HG03045 (cell line): Measurements from ENCODE around the gene RABL2B.

ENCODE experiments used
- ATAC-seq: cut with Tn5 transposase; IDR thresholded peaks from one replicate; pipeline ENCODE4 v1.9.1; 2021; ENCODE audit warnings: mild to moderate bottlenecking, moderate library complexity; ENCODE audit not compliant: unreplicated experiment

Gene RABL2B

DNA sequence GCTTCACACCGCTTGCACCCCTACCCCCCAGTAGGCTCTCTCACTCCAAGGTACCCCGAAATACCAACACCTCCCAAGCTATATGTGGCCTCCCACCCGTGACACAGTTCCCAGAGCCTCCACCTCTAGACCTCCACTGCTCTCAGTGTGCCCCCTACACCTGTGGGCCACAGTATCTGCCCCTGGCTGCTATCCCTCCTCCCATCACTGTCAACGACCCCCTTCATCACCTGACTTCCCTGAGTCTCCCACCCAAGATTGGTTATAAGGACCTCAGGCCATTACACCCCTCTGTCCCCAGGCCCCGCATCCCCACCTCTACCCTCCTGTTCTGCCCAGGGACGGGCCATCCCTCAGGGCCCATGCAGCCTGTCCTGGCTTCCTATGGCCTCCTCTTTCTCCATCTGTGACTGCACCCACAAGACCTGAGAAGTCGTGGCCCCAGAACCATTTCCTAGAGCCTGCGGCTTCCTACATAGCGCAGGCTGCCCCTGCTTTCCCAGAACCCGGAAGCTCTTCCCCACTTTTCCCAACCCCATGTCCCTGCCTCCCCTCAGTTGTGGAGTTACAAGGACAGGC is 44.7 kb downstream of the RABL2B start:
- no peak for ATAC-seq

DNA sequence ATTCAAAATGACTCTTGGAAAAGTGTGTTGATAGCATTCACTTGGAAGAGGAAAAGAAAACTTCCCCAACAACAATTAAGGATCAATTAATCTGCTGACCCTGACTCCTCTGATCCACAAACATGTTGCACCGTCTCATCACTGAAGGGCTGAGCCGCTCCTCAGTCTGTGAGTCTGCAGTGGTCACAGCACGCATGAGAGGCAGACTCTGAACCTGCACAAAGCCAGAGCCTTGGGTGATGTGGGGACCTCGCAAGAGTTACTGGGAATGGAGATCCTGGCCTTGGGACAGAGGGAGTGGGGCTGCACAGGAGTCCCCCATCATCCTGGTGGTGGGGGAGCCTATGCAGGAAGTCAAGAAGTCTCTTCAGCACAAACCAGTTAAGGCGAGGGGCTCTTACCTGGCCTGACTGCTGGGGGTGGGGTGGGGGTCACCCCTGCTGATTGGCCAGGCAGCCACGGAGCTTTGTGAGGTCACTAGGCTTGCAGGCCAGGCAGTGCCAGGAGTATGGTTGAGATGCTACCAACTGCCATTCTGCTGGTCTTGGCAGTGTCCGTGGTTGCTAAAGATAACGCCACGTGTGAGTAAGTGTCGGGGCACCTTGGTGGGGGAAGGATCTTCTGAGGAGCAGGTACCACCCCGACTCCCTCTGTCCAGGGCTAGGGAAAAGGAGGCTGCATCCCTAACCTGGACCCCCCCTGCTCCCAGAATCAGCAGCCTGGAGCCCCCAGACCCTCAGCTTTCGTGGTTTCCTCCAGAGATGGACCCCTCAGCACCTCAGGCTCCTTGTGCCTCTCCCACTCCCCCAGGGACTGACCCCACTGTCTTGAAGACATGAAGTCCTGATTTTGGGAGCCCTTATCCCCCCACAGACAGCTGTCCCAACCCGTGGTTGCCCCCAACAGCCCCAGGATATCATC is 45.4 kb downstream of the RABL2B start, which contains the start of gene ACR:
Gene ACR, plus strand, starts transcription at position 477 of the 921 bp plus-strand sequence. Its CDS starts 32 bp downstream, at position 509.
- ATAC-seq, result no peak

DNA sequence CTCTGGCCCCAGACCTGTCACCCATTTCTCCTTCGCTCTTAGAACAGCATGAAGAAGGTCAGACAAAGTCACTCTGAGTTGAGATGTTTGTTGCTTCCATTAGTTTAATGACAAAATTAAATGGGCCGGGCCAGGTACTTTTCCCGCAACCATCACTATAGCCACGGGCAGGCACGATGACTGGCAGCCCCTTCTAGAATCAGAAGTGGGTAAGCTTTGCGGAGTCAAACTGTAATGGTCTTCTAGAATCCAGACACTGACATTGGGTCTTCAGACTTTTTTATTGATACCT is 47.8 kb downstream of the RABL2B start:
- ATAC-seq, result no peak

DNA sequence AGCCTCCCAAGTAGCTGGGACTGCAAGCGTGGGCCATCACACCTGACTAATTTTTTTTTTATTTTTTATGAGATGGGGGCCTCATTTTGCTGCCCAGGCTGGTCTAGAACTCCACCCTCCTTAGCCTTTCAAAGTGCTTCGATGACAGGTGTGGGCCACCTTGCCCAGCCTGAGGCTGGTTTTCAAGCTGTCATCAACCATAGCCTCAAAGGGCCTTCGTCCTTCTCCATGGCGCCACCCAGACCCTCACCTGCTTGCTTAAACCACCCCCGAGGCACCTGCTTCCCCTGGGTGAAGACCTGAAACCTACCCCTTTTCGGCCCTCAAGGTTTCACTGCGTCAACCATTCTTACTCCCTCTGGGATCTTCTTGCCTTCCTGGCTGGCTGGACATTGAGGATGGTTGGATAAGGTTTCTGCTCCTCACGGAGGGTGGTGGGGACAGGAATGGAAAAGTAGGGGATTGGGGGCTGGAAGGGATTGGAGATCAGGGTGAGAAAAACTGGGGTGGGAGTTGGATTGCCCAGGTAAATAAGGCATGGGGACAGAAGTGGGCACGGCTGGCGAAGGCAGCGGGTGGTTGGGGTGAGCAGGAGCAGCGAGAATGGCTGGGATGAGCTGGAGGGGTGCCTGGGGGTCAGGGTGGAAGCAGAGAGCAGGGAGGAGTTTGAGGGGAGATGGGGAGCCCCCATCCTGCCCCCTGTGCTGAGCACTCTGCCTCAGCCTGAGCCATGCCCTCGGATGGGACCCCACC is 48.3 kb downstream of the RABL2B start:
- ATAC-seq, result no peak

DNA sequence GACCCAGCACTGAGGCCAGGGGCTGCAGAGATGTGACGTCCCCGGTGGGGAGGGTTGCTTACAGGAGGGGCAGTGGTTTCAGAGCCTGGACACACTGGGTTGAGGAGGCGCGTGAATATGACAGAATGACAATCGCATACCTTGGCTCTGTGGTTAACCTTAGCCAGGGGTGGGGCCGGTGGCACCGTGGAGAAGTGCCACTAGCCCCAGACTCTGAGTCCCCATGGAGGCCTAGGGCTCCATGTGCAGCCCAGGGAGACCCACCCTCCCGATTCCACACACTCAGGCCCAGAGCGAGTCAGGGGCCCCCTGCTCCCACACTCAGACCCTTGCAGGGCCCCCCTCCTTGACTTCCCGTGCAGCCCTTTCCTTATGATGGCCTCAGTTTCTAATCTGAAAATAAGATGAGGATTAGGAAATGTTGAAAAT is 49.1 kb downstream of the RABL2B start:
- ATAC-seq, result no peak

DNA sequence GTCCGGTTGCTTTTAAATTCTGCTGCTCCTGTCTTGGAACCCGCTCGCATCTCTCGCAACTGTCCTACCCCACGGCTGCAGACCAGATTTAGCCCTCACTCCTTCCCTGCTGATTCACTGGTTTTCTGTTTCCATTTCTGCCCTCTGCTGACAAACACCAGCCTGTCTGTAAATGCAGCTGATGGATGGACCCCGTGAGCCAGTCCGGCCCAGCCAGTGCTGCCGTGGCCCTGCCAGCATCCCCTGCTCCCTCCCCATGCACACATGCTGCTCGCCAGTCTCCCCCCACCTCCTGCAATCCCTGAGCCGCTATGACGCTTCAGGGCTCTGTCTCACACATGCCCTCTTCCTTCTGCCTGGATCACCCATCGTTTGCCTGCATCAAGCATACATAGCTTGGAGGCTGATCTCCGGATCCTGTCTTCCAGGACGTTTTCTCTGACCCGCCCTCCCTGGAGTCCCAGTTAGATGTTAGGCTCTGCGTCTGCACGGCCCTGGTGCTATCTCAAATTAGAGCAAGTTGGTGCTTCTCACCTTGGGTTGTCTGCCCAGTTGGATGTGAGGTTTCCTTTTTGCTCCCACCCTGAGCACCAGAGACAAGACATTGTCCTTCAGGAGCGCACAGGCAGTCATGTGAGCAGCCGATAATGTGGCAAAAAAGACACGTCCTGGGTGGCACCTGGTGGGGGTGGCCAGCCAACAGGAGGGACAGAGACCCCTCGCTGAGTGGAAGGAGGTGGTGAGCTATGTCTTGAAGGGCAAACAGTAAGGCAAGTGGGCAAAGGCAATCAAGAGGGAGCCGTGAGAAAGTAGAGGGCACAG is 49.7 kb downstream of the RABL2B start:
- ATAC-seq, result no peak

DNA sequence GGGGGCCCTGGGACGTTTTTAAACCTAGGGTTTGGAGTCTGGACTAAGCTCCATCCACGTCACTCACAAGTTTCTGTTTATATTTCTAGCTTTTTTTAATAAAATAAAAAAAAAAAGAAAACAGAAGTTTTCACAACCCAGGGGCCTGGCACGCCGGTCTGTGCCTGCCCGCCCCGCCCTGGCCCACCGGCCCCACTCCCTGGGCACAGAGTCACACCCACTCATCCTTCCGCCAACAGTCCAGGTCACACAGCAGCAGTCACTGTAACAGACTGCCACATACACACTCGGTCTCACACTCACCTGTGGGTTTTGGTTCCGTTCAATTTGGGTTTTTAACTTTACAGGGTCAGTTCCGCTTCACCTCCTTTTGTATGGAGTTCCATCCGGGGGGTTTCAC is 50.8 kb downstream of the RABL2B start:
- no peak for ATAC-seq

DNA sequence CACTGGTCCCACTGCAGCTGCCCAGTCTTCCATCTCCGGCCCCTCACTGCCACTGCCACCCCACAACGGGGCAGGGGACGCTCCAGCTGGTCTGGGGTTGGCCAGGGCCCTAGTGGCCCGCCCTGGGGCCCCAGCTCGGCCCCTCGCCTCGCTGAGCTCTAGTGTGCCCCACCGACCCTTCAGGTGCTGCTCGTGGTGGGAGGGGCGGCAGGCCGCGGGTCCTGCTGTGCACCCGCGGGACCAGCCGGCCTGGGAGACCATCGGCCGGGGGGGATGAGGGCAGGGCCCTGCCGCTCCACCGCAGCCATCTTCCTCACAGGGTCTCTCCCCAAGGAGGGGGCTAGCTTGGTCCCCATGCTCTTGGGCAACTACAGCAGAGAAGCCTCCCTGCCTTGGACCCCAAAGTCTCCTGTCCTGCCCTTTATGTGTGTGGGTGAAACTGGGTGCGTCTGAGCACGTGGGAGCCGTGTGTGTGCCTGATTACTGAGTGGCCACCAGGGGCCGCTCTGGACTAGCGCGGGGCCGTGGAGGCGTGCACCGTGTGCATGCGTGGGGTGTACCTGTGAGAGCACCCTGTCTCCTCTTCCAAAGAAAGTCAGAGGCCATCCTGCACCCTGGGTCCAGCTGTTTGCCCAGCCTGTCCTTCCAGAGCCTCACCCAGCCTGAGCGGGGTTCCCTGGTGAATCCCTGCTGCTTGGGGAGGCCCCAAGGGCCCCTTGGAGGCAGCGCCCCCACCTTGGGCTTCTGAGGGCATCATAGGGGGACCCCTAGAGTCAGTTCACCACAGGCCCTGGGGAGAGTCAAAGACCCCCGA is 51.4 kb downstream of the RABL2B start:
- no peak for ATAC-seq

DNA sequence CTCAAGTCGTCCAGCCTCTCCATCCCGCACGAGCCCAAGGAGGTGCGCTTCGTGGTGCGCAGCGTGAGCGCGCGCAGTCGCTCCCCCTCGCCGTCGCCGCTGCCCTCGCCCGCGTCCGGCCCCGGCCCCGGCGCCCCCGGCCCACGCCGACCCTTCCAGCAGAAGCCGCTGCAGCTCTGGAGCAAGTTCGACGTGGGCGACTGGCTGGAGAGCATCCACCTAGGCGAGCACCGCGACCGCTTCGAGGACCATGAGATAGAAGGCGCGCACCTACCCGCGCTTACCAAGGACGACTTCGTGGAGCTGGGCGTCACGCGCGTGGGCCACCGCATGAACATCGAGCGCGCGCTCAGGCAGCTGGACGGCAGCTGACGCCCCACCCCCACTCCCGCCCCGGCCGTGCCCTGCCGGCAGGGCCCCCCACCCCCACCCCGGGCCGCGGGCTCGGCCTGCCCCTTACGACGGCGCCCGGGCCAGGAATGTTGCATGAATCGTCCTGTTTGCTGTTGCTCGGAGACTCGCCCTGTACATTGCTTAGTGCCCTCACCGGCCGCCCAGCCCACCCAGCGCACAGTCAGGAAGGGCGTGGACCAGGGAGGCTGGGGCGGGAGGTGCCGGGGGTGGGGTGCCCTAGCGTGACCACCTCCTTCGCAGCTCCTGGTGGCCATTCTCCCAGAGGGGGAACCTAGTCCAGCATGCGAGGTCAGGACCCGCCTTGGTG is 52.3 kb downstream of the RABL2B start:
- ATAC-seq, result no peak

DNA sequence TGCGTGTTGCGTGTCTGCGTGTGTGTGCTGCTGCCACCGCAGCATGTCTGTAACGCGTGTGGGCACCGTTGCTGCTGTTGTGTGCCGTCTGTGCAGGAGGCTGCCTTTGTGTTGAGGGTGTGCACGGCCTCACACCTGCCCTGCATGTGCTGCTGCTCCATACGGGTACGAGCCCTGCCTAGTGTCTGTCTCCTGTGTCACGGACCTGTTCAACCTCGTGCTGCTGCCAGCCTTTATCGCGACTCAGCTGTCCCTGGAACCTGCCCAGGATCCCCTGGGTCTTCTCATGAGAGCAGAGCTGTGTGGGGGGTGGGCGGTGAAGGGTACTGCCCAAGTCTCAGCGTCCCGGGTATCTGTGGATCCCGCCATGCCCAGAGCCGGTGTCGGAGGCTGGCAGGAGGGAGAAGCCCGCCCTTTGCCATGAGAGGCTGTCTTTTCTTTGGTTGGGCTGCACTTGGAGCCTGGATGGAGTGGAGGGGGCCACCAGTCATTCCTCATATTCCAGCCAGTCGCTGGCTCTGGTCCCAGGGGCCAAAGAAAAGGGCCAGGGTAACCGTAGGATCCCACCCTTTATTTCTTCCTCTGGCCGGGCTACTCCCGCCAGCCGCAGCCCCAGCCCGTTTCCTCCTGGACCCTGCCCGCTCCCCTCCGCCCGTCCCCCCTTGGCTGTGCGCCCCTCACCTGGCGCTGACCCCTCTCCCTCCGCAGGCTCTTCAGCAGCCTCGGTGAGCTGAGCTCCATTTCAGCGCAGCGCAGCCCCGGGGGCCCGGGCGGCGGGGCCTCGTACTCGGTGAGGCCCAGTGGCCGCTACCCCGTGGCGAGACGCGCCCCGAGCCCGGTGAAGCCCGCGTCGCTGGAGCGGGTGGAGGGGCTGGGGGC is 53.2 kb downstream of the RABL2B start:
- no peak for ATAC-seq

DNA sequence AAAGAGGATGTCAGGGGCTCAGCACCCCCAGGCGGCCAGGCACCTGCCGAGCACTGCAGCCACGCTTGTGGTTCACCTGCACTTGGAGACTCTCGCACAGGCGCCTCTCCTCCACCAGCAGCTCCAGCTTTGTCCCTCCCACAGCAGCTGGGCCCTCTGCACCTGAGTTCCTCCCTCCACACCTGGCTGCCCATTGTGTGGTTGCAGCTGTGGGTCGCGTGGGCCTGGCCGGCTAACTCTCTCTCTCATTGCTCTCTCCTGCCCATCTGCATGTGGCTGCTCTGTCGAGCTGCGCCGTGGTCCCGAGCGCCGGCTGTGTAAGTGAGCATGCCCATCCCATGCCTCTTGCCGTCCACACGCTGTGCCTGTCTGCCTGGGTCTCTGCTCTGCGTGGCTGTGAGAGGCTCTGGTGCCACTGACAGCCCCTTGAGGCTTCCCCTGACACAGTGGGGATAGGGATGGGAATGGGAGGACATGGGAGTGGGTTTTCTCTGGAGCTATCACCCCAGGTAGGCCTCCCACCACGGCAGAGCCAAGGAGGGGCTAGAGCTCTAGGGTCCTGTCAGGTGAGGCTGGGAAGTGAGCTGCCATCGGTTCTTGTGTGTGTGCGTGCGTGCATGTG is 53.9 kb downstream of the RABL2B start:
- no peak for ATAC-seq

DNA sequence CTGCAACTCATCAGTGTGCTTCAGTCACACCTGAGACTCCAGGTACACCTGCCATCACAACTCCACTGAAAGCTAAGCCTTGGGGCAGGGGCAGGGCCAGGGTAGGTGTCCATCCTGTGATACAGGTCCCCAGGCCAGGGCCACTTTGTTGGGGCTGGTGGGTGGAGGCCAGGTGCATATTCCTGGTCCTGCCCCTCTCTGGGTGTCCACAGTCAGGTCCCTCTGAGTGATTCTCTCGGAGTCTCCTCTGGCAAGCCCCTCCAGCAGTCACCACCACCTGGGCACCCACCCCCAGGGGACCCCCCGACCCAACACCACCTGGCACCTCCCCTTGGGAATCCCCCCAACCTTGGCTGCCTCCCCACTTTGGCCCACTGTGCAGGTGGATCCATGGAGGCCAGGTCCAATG is 54.9 kb downstream of the RABL2B start:
- no peak for ATAC-seq

DNA sequence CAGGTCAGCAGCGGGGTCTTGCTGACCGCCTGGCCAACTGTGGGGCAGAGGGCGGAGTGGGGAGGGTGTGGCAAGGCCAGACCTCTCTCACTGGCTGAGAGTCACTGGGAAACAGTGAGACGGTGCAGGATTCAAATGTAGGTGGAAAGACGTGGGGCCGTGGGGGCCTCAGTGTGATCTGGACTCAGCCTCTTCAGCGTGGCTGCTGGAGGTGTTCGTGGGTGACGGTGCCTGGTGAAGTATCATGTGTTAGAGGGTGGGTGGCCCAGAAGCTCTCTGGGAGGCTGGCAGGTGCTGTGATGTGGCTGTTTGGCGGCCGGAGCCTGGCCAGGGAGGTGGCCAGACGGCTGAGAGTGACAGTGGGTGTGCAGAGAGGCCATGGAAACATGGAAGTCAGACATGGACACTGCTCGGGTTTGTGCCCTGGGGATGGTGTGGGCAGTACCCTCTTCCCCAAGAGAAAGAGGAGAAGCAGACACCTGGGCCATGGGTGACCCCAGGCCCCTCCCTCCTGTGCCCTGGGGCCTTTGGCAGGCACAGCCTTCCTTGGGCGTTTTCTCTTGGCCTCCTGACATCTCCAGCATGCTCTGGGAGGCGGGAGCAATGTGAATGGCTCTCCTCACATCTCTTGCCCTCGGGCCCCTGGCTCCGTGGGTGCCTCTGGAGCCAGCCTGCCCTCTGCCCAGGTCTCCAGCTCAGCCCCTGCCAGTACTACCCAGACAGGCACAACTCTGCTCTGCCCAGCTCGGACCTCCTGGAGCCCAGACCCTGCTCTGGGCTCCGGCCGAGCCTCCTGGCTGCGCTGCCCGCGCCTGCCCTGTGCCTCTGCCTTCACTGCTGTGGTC is 55.5 kb downstream of the RABL2B start:
- ATAC-seq, result no peak

DNA sequence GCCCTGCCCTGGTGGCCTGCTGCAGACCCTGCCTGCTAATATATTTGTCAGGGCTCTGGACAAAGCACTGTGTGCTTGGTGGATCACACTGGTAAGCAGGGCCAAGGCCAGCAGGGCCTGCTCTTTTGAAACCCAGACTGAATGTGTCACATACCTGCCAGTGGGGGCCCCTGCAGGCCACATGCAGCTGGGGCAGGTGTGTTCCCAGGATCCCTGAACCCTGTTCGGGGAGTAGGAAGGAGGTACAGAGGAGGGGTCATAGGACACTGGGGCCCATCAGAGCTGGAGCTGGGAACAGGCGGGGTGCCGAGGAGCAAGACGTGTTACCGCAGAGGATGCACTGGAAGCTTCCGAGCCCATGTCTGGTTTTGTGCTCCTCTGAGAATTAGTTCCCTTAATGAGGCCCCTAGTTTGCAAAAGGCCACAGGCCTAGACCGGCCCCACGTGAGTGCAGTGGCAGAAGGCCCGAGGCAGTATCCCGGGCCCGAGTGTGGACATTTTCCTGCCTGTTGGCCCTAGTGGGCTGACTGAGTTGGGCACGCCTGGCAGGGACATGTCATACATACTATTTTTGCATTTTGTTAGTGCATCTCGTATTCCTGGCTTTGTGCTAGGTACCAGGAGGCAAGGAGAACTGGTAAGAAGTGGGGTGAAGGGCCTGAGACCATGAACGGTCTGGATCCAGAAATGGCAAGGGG is 56.6 kb downstream of the RABL2B start:
- ATAC-seq, result no peak

DNA sequence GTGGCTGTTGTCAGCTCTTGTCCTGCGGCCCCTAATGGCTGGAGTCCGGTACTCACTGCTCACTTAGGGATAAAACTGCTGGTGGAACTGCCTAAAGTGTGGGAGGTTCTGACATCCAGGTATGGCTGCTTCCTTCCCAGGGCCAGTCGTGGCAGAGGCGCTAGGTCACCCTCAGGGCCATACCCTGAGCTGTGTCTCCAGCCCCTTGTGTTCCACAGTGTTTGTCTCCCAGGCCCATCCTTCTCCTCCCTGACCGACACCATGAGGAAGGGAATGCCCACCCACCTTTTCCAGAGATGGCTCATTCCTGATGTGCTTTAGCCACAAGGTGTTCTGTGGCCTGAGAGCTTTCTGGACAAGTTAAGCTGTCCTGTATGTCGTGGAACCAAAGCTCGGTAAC is 57.8 kb downstream of the RABL2B start:
- no peak for ATAC-seq

DNA sequence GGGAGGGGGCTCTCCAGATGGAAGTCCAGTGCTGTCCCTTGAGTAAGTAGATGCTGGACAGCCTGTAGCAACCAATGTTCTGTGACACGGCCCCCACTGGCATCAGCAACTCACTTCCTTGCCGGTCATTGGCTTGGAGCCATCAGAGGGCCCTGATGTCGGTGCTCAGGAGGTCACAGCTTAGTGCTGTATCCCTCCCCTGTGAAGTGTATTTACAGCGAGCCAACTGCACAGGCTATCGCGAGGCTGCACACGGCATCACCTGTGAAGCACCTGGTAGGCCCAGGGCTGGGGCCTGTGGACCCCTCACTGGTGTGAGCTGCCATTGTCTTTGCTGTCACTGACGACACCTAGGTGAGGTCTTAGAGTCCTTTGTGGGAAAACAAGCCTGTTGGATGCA is 58.8 kb downstream of the RABL2B start:
- ATAC-seq, result no peak

DNA sequence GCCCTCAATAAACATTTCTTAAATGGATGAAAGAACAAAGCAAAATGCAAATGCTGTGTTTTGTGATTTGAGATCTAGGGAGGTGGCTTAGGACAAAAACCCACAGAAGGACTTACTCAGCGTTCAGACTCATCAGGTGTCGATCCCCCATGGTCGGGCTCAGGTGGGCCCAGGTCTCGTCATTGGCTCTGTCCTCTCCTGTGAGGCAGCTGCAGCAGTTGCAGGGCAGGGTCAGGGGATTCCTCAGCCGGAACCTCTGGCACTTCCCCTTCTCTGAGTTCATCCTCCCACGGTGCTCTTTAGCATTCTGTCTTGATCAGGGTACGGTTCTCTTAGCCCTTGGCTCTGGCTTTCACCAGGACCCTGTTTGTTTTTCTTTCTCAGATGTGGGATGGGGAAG is 59.4 kb downstream of the RABL2B start:
- ATAC-seq, result no peak
